Measurements from ENCODE around the gene DDX4. TPM values are rescaled to one million over a fixed set of nuclear protein-coding genes. Genes with fewer than 3 reads are reported as not detected.

Gene DDX4
- total and polyA plus RNA-seq, 2 donors (not counting 1 experiment from before 2014, with no cell fraction given), result not detected

- Mint-ChIP-seq H3K9me3 (ENCODE audit: insufficient read depth) (no peaks in the 10 kb centered on the region), H3K27ac (peak overlapping the region; percentile 93), H3K4me1 (peaks cover 19% of the 10 kb centered on the region), H3K27me3 (no peaks in the 10 kb centered on the region), H3K4me3 (peak overlapping the region; percentile 100)
- no peaks in the 10 kb centered on the region for H4K20me1 ChIP-seq (ENCODE audit: control insufficient read depth, insufficient read depth, low read length, poor library complexity, severe bottlenecking)
- H3K79me2 ChIP-seq (ENCODE audit: control insufficient read depth, insufficient read depth, low read length), result peaks cover 42% of the 10 kb centered on the region
- H3K27me3 ChIP-seq (replicated peaks in 1 of 4; ENCODE audit: control extremely low read depth in 1 of 4, control insufficient read depth in 3 of 4, insufficient read depth in 4 of 4, low read length in 3 of 4), result no peaks in the 10 kb centered on the region
- WGBS (ENCODE audit: insufficient coverage), result 11% methylated on average over 17 of the region's 18 CpGs
- peak overlapping the region; percentile 80 to 96 (median 94) for H3K4me3 ChIP-seq (ENCODE audit: control extremely low read depth in 1 of 5, extremely low read depth in 1 of 5, insufficient read depth in 1 of 5, low read depth in 2 of 5, low read length in 4 of 5)
- ChIA-PET CTCF (interaction anchor here (0.7 kb wide), 1 partner anchor 1575 kb away, joined by 3 read pairs; no protein-coding TSS in a partner anchor), POLR2A (interaction anchor here (0.9 kb wide), 1 partner anchor 404 kb away, joined by 3 read pairs; the partner anchor contains the start of genes DHX29 and MTREX)
- ATAC-seq (ENCODE audit: low read depth) (no peak), DNase-seq (peak; percentile 32)
- peak overlapping the region; percentile 49 to 74 for H3K27ac ChIP-seq (ENCODE audit: low read length in 2 of 2)
- no peak for TF ChIP-seq CTCF (IDR thresholded peaks at IDR 0.05)
- no peak for TF ChIP-seq EZH2 (IDR thresholded peaks at IDR 0.05; ENCODE audit: borderline replicate concordance, insufficient read depth, low read depth, low read length, poor library complexity, severe bottlenecking)
- H3K36me3 ChIP-seq (replicated peaks in 1 of 2; ENCODE audit: control extremely low read depth in 1 of 2, control insufficient read depth in 1 of 2, extremely low read depth in 1 of 2, insufficient read depth in 2 of 2, low read length in 1 of 2), result peaks cover 0 to 6% of the 10 kb centered on the region in 2 experiments
- intact Hi-C loops (cut with micrococcal nuclease), result loop anchor here (1.0 to 10.0 kb wide), 5 partner anchors 177 to 1461 kb away; partner anchors contain the start of genes ARL15, CDC20B, DHX29 and GPBP1
- H3K4me1 ChIP-seq (ENCODE audit: control insufficient read depth in 2 of 2, insufficient read depth in 2 of 2, low read length in 2 of 2), result peaks cover 11 to 19% of the 10 kb centered on the region in 2 donors
- peak overlapping the region; percentile 87 for H3K4me2 ChIP-seq (replicated peaks; ENCODE audit: low read depth, low read length, poor library complexity, severe bottlenecking)
- H3K9me3 ChIP-seq (ENCODE audit: control extremely low read depth in 1 of 3, control insufficient read depth in 2 of 3, insufficient read depth in 1 of 3, low read length in 2 of 3), result no peaks in the 10 kb centered on the region
- H2AFZ ChIP-seq (ENCODE audit: insufficient read depth, low read depth, low read length, poor library complexity, severe bottlenecking), result peak overlapping the region; percentile 99
- H3K9ac ChIP-seq (ENCODE audit: low read length), result peak overlapping the region; percentile 91
These were observed 26.3 kb upstream of the DDX4 start for GRCh38 chr5:55711507-55712022.

Data from B cell (primary cell).